Skeletal muscle satellite cell (primary cell): Measurements from ENCODE around the gene SCN1A.

ENCODE experiments used
- H3K27me3 ChIP-seq: 2 replicates; pipeline ENCODE4 v1.7.0; 2013; ENCODE audit warnings: low read length; ENCODE audit not compliant: control insufficient read depth, insufficient read depth
- H3K36me3 ChIP-seq: 2 replicates; pipeline ENCODE4 v1.7.0; 2013; ENCODE audit warnings: mild to moderate bottlenecking, control low read depth, low read length; ENCODE audit not compliant: insufficient read depth
- H3K4me1 ChIP-seq: 2 replicates; pipeline ENCODE4 v1.7.0; 2013; ENCODE audit warnings: low read length; ENCODE audit not compliant: control insufficient read depth, insufficient read depth
- H3K4me2 ChIP-seq: 2 replicates; pipeline ENCODE4 v1.7.0; 2013; ENCODE audit warnings: mild to moderate bottlenecking, low read length
- H3K4me3 ChIP-seq: 2 replicates; pipeline ENCODE4 v1.7.0; 2013; ENCODE audit warnings: low read length
- H3K9ac ChIP-seq: 2 replicates; pipeline ENCODE4 v1.7.0; 2013; ENCODE audit warnings: mild to moderate bottlenecking, low read depth, low read length, moderate library complexity
- H3K9me3 ChIP-seq: replicated peaks from 2 replicates; pipeline ENCODE4 v1.7.0; 2013; ENCODE audit warnings: mild to moderate bottlenecking, control low read depth, low read length

The SCN1A gene

GRCh38 chr2:166074430-166074829, 53.4 kb downstream of the SCN1A start:
- H3K9me3 ChIP-seq: no peaks in the 10 kb centered on the region
- H3K36me3 ChIP-seq: no peaks in the 10 kb centered on the region
- H3K4me2 ChIP-seq: no peak overlapping the region
- H3K9ac ChIP-seq: no peak overlapping the region
- H3K4me3 ChIP-seq: no peak overlapping the region
- peaks cover 6% of the 10 kb centered on the region for H3K4me1 ChIP-seq
- H3K27me3 ChIP-seq: no peaks in the 10 kb centered on the region

GRCh38 chr2:166074011-166074410, 53.8 kb downstream of the SCN1A start:
- Histone ChIP-seq H3K4me1 (peaks cover 11% of the 10 kb centered on the region), H3K36me3 (no peaks in the 10 kb centered on the region), H3K4me3 (no peak overlapping the region), H3K4me2 (no peak overlapping the region), H3K9me3 (no peaks in the 10 kb centered on the region), H3K27me3 (no peaks in the 10 kb centered on the region), H3K9ac (no peak overlapping the region)

GRCh38 chr2:166070231-166070630, 57.6 kb downstream of the SCN1A start:
- peaks cover 15% of the 10 kb centered on the region for H3K4me1 ChIP-seq
- H3K9me3 ChIP-seq: no peaks in the 10 kb centered on the region
- H3K27me3 ChIP-seq: no peaks in the 10 kb centered on the region
- H3K4me3 ChIP-seq: no peak overlapping the region
- H3K9ac ChIP-seq: no peak overlapping the region
- no peak overlapping the region for H3K4me2 ChIP-seq
- no peaks in the 10 kb centered on the region for H3K36me3 ChIP-seq

GRCh38 chr2:166068981-166069380, 58.8 kb downstream of the SCN1A start:
- Histone ChIP-seq H3K27me3 (no peaks in the 10 kb centered on the region), H3K36me3 (no peaks in the 10 kb centered on the region), H3K4me3 (no peak overlapping the region), H3K9ac (no peak overlapping the region), H3K4me2 (peak overlapping the region; percentile 31), H3K4me1 (peaks cover 15% of the 10 kb centered on the region), H3K9me3 (no peaks in the 10 kb centered on the region)

GRCh38 chr2:166067229-166067628, 60.6 kb downstream of the SCN1A start:
- H3K9ac ChIP-seq: no peak overlapping the region
- H3K4me1 ChIP-seq: peaks cover 15% of the 10 kb centered on the region
- H3K4me2 ChIP-seq: no peak overlapping the region
- H3K9me3 ChIP-seq: no peaks in the 10 kb centered on the region
- no peaks in the 10 kb centered on the region for H3K36me3 ChIP-seq
- no peak overlapping the region for H3K4me3 ChIP-seq
- H3K27me3 ChIP-seq: no peaks in the 10 kb centered on the region

- Histone ChIP-seq H3K4me2 (no peak overlapping the region), H3K9me3 (no peaks in the 10 kb centered on the region), H3K36me3 (no peaks in the 10 kb centered on the region), H3K4me1 (peaks cover 6% of the 10 kb centered on the region), H3K9ac (no peak overlapping the region), H3K27me3 (no peaks in the 10 kb centered on the region), H3K4me3 (no peak overlapping the region)
Measured at GRCh38 chr2:166060191-166060590, 67.6 kb downstream of the SCN1A start.

- Histone ChIP-seq H3K4me2 (no peak overlapping the region), H3K36me3 (no peaks in the 10 kb centered on the region), H3K27me3 (no peaks in the 10 kb centered on the region), H3K4me1 (peaks cover 6% of the 10 kb centered on the region), H3K9me3 (no peaks in the 10 kb centered on the region), H3K4me3 (no peak overlapping the region), H3K9ac (peak overlapping the region; percentile 16)
Measured at GRCh38 chr2:166057370-166058164, 70.3 kb downstream of the SCN1A start.

- Histone ChIP-seq H3K9ac (no peak overlapping the region), H3K36me3 (no peaks in the 10 kb centered on the region), H3K9me3 (no peaks in the 10 kb centered on the region), H3K4me3 (no peak overlapping the region), H3K4me2 (peak overlapping the region; percentile 8), H3K27me3 (no peaks in the 10 kb centered on the region), H3K4me1 (peaks cover 32% of the 10 kb centered on the region)
Measured at GRCh38 chr2:166044853-166045483, 82.9 kb downstream of the SCN1A start.

- no peak overlapping the region for H3K9ac ChIP-seq
- H3K4me2 ChIP-seq: no peak overlapping the region
- no peaks in the 10 kb centered on the region for H3K9me3 ChIP-seq
- no peaks in the 10 kb centered on the region for H3K27me3 ChIP-seq
- H3K36me3 ChIP-seq: no peaks in the 10 kb centered on the region
- H3K4me3 ChIP-seq: no peak overlapping the region
- peaks cover 32% of the 10 kb centered on the region for H3K4me1 ChIP-seq
Measured at GRCh38 chr2:166042768-166043390, 84.9 kb downstream of the SCN1A start.

- Histone ChIP-seq H3K4me2 (no peak overlapping the region), H3K9ac (no peak overlapping the region), H3K27me3 (no peaks in the 10 kb centered on the region), H3K4me1 (peaks cover 32% of the 10 kb centered on the region), H3K4me3 (no peak overlapping the region), H3K9me3 (no peaks in the 10 kb centered on the region), H3K36me3 (no peaks in the 10 kb centered on the region)
Measured at GRCh38 chr2:166042356-166042755, 85.5 kb downstream of the SCN1A start.

GRCh38 chr2:166041613-166042012, 86.2 kb downstream of the SCN1A start:
- no peaks in the 10 kb centered on the region for H3K27me3 ChIP-seq
- no peak overlapping the region for H3K4me2 ChIP-seq
- H3K36me3 ChIP-seq: no peaks in the 10 kb centered on the region
- H3K4me1 ChIP-seq: peaks cover 32% of the 10 kb centered on the region
- no peak overlapping the region for H3K9ac ChIP-seq
- H3K9me3 ChIP-seq: no peaks in the 10 kb centered on the region
- H3K4me3 ChIP-seq: no peak overlapping the region
